ENCODE data around the gene FYN. TPM values are rescaled to one million over a fixed set of nuclear protein-coding genes. Genes with fewer than 3 reads are reported as not detected.

Gene FYN
- total and polyA plus RNA-seq, 10 of the 15 experiments (the other 5 are each of a cell fraction or from before 2014, with no cell fraction given): 51.4 to 247 (median 138) TPM

DNA sequence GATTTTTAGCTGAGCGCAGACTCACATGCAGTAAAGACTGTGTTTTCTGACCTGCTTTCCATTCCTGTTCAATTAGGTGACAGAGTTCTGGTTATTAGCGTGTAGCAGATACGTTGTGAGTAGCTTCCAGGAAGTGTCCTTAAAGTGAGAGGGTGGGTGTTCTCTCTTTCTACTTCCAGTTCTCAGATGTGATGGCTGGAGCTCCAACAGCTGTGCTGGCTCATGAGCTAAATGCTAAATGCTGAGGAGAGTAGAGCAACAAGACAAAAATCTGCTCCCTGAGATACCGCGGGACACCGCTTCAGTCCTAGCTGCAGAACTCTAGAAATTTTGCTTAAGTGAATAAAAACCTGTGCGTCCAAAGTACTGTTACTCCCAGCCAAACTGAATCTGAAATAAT, 38.2 kb upstream of the FYN start (continued):
- TF ChIP-seq, protein P1, sequence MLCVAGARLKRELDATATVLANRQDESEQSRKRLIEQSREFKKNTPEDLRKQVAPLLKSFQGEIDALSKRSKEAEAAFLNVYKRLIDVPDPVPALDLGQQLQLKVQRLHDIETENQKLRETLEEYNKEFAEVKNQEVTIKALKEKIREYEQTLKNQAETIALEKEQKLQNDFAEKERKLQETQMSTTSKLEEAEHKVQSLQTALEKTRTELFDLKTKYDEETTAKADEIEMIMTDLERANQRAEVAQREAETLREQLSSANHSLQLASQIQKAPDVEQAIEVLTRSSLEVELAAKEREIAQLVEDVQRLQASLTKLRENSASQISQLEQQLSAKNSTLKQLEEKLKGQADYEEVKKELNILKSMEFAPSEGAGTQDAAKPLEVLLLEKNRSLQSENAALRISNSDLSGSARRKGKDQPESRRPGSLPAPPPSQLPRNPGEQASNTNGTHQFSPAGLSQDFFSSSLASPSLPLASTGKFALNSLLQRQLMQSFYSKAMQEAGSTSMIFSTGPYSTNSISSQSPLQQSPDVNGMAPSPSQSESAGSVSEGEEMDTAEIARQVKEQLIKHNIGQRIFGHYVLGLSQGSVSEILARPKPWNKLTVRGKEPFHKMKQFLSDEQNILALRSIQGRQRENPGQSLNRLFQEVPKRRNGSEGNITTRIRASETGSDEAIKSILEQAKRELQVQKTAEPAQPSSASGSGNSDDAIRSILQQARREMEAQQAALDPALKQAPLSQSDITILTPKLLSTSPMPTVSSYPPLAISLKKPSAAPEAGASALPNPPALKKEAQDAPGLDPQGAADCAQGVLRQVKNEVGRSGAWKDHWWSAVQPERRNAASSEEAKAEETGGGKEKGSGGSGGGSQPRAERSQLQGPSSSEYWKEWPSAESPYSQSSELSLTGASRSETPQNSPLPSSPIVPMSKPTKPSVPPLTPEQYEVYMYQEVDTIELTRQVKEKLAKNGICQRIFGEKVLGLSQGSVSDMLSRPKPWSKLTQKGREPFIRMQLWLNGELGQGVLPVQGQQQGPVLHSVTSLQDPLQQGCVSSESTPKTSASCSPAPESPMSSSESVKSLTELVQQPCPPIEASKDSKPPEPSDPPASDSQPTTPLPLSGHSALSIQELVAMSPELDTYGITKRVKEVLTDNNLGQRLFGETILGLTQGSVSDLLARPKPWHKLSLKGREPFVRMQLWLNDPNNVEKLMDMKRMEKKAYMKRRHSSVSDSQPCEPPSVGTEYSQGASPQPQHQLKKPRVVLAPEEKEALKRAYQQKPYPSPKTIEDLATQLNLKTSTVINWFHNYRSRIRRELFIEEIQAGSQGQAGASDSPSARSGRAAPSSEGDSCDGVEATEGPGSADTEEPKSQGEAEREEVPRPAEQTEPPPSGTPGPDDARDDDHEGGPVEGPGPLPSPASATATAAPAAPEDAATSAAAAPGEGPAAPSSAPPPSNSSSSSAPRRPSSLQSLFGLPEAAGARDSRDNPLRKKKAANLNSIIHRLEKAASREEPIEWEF (IDR thresholded peaks at IDR 0.05; ENCODE audit: insufficient replicate concordance, low read depth, low read length): no peak
- TF ChIP-seq SREBF2 (IDR thresholded peaks at IDR 0.05; ENCODE audit: low read length): no peak
- TF ChIP-seq PRDM15 (CRISPR knock-in tag; IDR thresholded peaks at IDR 0.05): no peak
- TF ChIP-seq JUNB (IDR thresholded peaks at IDR 0.05): no peak
- TF ChIP-seq, protein P2, sequence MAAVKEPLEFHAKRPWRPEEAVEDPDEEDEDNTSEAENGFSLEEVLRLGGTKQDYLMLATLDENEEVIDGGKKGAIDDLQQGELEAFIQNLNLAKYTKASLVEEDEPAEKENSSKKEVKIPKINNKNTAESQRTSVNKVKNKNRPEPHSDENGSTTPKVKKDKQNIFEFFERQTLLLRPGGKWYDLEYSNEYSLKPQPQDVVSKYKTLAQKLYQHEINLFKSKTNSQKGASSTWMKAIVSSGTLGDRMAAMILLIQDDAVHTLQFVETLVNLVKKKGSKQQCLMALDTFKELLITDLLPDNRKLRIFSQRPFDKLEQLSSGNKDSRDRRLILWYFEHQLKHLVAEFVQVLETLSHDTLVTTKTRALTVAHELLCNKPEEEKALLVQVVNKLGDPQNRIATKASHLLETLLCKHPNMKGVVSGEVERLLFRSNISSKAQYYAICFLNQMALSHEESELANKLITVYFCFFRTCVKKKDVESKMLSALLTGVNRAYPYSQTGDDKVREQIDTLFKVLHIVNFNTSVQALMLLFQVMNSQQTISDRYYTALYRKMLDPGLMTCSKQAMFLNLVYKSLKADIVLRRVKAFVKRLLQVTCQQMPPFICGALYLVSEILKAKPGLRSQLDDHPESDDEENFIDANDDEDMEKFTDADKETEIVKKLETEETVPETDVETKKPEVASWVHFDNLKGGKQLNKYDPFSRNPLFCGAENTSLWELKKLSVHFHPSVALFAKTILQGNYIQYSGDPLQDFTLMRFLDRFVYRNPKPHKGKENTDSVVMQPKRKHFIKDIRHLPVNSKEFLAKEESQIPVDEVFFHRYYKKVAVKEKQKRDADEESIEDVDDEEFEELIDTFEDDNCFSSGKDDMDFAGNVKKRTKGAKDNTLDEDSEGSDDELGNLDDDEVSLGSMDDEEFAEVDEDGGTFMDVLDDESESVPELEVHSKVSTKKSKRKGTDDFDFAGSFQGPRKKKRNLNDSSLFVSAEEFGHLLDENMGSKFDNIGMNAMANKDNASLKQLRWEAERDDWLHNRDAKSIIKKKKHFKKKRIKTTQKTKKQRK (IDR thresholded peaks at IDR 0.05; ENCODE audit: low read depth, low read length): no peak
- no peak for TF ChIP-seq BMI1 (IDR thresholded peaks at IDR 0.05; ENCODE audit: borderline replicate concordance)
- TF ChIP-seq HSF1 (IDR thresholded peaks at IDR 0.05; ENCODE audit: low read depth, low read length): no peak
- TF ChIP-seq MYB (IDR thresholded peaks at IDR 0.05; ENCODE audit: borderline replicate concordance, low read depth, low read length): no peak
